ENCODE measurements around the gene SLK.

The SLK gene

GRCh38 chr10:104057717-104058116 is 90.8 kb downstream of the SLK start:
- no peak for DNase-seq

DNA sequence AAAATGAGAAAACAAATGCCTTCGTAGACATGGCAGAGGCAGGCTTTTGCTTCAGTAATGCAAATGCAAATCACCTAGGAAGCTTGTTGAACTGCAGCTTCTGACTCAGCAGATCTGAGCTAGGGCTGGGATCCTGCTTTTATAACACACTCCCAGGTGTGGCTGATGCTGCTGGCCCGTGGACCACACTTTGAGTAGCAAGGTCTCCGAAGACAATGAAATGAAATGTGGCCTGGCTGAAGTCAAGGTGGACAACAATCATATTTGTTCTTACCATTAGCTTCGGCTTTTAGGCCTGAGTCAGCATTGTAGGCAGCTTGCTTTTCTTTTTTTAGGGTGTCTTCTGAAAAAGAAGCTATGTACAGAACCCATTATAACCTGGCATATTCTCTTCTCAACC is 92.4 kb downstream of the SLK start:
- DNase-seq: no peak

DNA sequence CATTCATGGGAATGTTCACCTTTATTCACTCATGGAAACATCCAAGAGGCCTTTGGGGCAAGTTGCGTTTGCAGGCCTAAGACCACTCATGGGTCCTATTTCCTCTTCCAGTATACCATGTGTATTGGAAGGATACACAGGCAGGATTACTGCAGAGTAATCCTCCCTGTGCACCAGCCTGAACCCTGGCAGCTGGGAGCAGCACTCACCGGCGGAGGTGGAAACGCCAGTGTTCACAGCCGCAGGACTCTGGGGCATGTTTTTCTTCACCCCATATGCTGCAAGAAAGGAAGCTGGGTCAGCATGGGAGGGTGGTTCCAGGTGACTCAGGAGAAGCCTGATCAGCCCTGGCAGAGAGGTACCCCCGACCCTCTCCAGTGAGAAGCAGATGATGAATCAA is 94.3 kb downstream of the SLK start:
- DNase-seq: no peak

GRCh38 chr10:104065748-104066147 is 98.8 kb downstream of the SLK start:
- DNase-seq: no peak

GRCh38 chr10:104066945-104067344 is 100.0 kb downstream of the SLK start:
- DNase-seq: no peak

GRCh38 chr10:104067525-104067924 is 100.6 kb downstream of the SLK start:
- DNase-seq: no peak

GRCh38 chr10:104069613-104070012 is 102.7 kb downstream of the SLK start:
- no peak for DNase-seq

- DNase-seq: no peak
Observed at GRCh38 chr10:104072786-104073185, 105.8 kb downstream of the SLK start.

DNA sequence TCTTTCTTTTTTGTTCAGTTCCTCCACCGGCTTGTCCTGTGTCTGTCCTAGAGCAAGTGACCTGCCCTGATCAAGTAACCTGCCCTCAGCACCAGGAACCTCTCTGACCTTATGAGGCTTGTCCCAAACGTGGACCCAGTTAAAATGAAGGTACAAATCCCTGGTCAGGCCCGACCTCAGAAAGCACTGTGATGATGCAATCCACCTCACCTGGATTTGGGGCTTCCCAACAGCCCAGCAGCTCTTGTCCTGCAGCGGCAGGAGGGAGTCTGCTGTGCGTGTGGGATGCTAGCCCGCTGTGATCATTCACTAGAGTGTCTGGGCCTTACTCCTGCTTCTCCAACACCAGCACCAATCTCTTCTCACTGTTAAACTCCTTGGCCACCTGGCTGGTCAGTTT is 107.6 kb downstream of the SLK start:
- DNase-seq: no peak

DNA sequence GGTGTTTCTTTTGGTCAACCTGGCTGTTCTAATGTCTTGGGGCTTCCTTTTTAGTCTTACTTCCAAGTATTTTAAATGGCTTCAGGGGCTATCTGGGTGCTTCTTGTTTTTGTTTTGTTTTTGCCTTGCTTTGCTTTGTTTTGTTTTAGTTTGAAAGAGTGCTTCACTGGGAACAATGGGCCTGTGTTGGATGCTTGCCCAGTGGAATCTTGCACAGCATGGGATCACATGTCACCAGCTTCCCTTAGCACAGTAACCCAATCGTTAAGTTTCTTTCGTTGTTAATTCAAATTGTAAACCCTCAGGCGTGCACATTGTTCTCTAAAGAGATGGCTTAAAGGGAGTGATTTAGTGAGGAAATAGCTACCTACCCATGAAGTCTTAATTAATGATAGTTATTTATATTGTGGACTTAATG is 109.8 kb downstream of the SLK start:
- DNase-seq: no peak

DNA sequence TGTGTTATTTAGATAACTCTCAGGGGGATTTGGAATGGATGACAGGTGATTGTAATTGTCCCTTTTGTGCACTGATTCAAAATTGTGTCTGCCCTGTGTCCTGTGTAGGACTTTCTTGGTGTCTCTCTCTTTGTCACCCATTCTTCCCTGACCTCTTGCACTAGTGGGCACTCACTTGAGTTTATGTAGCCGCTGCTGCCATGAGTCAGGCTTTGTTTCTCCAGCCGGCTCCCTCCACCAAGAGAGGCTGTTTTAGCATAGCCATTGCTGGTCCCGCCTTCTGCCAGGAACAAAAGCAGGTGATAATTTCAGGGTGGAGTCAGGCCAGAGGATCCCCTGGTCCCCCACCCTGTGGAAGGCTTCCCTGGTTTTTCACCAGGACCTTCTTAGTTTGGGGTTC is 110.3 kb downstream of the SLK start:
- DNase-seq: no peak

GRCh38 chr10:104077663-104078151 is 110.8 kb downstream of the SLK start:
- no peak for DNase-seq

Data from GDM1 (cell line).